ENCODE data around the gene ATP8B4.

The ATP8B4 gene

GRCh38 chr15:49855917-49856637 lies 263.0 kb downstream of the ATP8B4 start:
- H3K4me2 ChIP-seq (ENCODE audit: insufficient read depth, low read length): no peak overlapping the region
- no peak for TF ChIP-seq EZH2 (IDR thresholded peaks at IDR 0.05; ENCODE audit: borderline replicate concordance, low read depth, low read length, severe bottlenecking)
- DNase-seq (no peak), ATAC-seq (ENCODE audit: insufficient read depth, low read depth) (no peak)
- H3K27me3 ChIP-seq (ENCODE audit: insufficient read depth, low read length, poor library complexity): no peaks in the 10 kb centered on the region
- H4K20me1 ChIP-seq (ENCODE audit: insufficient read depth, low read length): no peaks in the 10 kb centered on the region
- no peaks in the 10 kb centered on the region for H3K9me3 ChIP-seq (ENCODE audit: insufficient read depth, low read length, severe bottlenecking)
- no peak overlapping the region for H2AFZ ChIP-seq (ENCODE audit: low read depth, low read length)
- H3K4me1 ChIP-seq (ENCODE audit: insufficient read depth, low read length): no peaks in the 10 kb centered on the region
- H3K9ac ChIP-seq (ENCODE audit: low read depth, low read length): no peak overlapping the region
- no peaks in the 10 kb centered on the region for H3K36me3 ChIP-seq (ENCODE audit: insufficient read depth, low read length)
- H3K4me3 ChIP-seq (ENCODE audit: low read depth in 1 of 2, low read length in 2 of 2): no peak overlapping the region
- H3K79me2 ChIP-seq (ENCODE audit: insufficient read depth, low read length): no peaks in the 10 kb centered on the region
- H3K27ac ChIP-seq (ENCODE audit: low read length): no peak overlapping the region

DNA sequence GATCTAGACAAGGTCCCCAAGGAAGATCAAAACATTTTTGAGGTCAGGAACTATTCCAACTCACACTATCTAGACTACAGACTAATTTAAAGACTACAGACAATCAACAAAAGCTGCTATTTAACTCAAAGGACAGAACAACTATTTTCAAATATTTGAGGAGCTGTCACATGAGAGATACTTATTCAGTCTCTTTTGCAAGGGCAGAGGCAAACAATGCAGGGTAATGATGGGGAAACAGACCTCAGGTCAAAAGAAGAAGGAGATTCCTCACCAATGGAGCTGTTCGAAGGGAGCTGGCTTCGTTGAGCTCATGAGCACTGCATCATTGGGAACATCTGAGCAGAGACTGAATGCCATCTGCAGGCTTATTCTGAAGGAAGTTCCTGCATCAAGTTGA lies 266.3 kb downstream of the ATP8B4 start:
- no peak overlapping the region for H3K27ac ChIP-seq (ENCODE audit: low read length)

DNA sequence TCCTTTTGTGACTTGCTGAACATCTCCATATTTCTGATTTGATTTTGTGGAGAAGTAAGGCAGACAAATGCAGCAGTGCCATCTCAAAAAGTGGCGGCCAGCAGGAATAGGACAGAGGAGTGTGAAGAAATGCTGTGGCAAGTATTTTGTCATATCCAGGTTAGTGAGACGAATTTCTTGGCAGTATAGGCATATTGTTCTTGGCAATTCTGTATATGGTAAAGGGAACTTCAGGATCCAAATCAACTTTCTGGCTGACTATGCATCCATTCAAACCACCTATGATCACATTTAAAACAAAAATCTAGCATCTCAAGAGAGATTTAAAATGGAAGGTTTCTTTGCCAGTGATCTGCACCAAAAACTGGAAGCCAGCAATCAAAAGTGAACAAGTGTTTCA lies 270.2 kb downstream of the ATP8B4 start:
- H3K4me1 ChIP-seq (ENCODE audit: insufficient read depth, low read length): no peaks in the 10 kb centered on the region
- H4K20me1 ChIP-seq (ENCODE audit: insufficient read depth, low read length): no peaks in the 10 kb centered on the region
- H3K79me2 ChIP-seq (ENCODE audit: insufficient read depth, low read length): no peaks in the 10 kb centered on the region
- H3K9me3 ChIP-seq (ENCODE audit: insufficient read depth, low read length, severe bottlenecking): no peaks in the 10 kb centered on the region
- no peak for ATAC-seq (ENCODE audit: insufficient read depth, low read depth)
- H3K9ac ChIP-seq (ENCODE audit: low read depth, low read length): no peak overlapping the region
- TF ChIP-seq, protein P1, sequence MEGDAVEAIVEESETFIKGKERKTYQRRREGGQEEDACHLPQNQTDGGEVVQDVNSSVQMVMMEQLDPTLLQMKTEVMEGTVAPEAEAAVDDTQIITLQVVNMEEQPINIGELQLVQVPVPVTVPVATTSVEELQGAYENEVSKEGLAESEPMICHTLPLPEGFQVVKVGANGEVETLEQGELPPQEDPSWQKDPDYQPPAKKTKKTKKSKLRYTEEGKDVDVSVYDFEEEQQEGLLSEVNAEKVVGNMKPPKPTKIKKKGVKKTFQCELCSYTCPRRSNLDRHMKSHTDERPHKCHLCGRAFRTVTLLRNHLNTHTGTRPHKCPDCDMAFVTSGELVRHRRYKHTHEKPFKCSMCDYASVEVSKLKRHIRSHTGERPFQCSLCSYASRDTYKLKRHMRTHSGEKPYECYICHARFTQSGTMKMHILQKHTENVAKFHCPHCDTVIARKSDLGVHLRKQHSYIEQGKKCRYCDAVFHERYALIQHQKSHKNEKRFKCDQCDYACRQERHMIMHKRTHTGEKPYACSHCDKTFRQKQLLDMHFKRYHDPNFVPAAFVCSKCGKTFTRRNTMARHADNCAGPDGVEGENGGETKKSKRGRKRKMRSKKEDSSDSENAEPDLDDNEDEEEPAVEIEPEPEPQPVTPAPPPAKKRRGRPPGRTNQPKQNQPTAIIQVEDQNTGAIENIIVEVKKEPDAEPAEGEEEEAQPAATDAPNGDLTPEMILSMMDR (IDR thresholded peaks at IDR 0.05; ENCODE audit: borderline replicate concordance, extremely low read depth, low read length, poor library complexity, severe bottlenecking): no peak
- TF ChIP-seq EZH2 (IDR thresholded peaks at IDR 0.05; ENCODE audit: borderline replicate concordance, low read depth, low read length, severe bottlenecking): no peak
- H3K4me2 ChIP-seq (ENCODE audit: insufficient read depth, low read length): no peak overlapping the region
- no peak overlapping the region for H2AFZ ChIP-seq (ENCODE audit: low read depth, low read length)
- no peak overlapping the region for H3K4me3 ChIP-seq (ENCODE audit: low read depth in 1 of 2, low read length in 2 of 2)
- no peaks in the 10 kb centered on the region for H3K36me3 ChIP-seq (ENCODE audit: insufficient read depth, low read length)
- no peak overlapping the region for H3K27ac ChIP-seq (ENCODE audit: low read length)
- no peak for DNase-seq
- no peaks in the 10 kb centered on the region for H3K27me3 ChIP-seq (ENCODE audit: insufficient read depth, low read length, poor library complexity)

More for the DNA sequence above, 266.3 kb downstream of the ATP8B4 start:
- H4K20me1 ChIP-seq (ENCODE audit: insufficient read depth, low read length): no peaks in the 10 kb centered on the region
- no peak overlapping the region for H3K9ac ChIP-seq (ENCODE audit: low read depth, low read length)
- no peaks in the 10 kb centered on the region for H3K36me3 ChIP-seq (ENCODE audit: insufficient read depth, low read length)
- no peaks in the 10 kb centered on the region for H3K9me3 ChIP-seq (ENCODE audit: insufficient read depth, low read length, severe bottlenecking)
- H3K4me2 ChIP-seq (ENCODE audit: insufficient read depth, low read length): no peak overlapping the region
- DNase-seq (no peak), ATAC-seq (ENCODE audit: insufficient read depth, low read depth) (no peak)
- H3K4me3 ChIP-seq (ENCODE audit: low read depth in 1 of 2, low read length in 2 of 2): no peak overlapping the region
- H3K79me2 ChIP-seq (ENCODE audit: insufficient read depth, low read length): no peaks in the 10 kb centered on the region
- no peak overlapping the region for H2AFZ ChIP-seq (ENCODE audit: low read depth, low read length)
- H3K4me1 ChIP-seq (ENCODE audit: insufficient read depth, low read length): no peaks in the 10 kb centered on the region
- TF ChIP-seq, protein P1 (IDR thresholded peaks at IDR 0.05; ENCODE audit: borderline replicate concordance, extremely low read depth, low read length, poor library complexity, severe bottlenecking): no peak
- no peak for TF ChIP-seq EZH2 (IDR thresholded peaks at IDR 0.05; ENCODE audit: borderline replicate concordance, low read depth, low read length, severe bottlenecking)
- H3K27me3 ChIP-seq (ENCODE audit: insufficient read depth, low read length, poor library complexity): no peaks in the 10 kb centered on the region

GRCh38 chr15:49848282-49848724 lies 270.7 kb downstream of the ATP8B4 start:
- DNase-seq: no peak
- no peaks in the 10 kb centered on the region for H3K79me2 ChIP-seq (ENCODE audit: insufficient read depth, low read length)
- no peak overlapping the region for H3K4me3 ChIP-seq (ENCODE audit: low read depth in 1 of 2, low read length in 2 of 2)
- no peaks in the 10 kb centered on the region for H3K27me3 ChIP-seq (ENCODE audit: insufficient read depth, low read length, poor library complexity)
- H3K9ac ChIP-seq (ENCODE audit: low read depth, low read length): no peak overlapping the region
- no peak overlapping the region for H3K4me2 ChIP-seq (ENCODE audit: insufficient read depth, low read length)
- TF ChIP-seq, protein P1 (IDR thresholded peaks at IDR 0.05; ENCODE audit: borderline replicate concordance, extremely low read depth, low read length, poor library complexity, severe bottlenecking): no peak
- TF ChIP-seq EZH2 (IDR thresholded peaks at IDR 0.05; ENCODE audit: borderline replicate concordance, low read depth, low read length, severe bottlenecking): no peak
- H3K4me1 ChIP-seq (ENCODE audit: insufficient read depth, low read length): no peaks in the 10 kb centered on the region
- H3K36me3 ChIP-seq (ENCODE audit: insufficient read depth, low read length): no peaks in the 10 kb centered on the region
- no peaks in the 10 kb centered on the region for H4K20me1 ChIP-seq (ENCODE audit: insufficient read depth, low read length)
- no peak for ATAC-seq (ENCODE audit: insufficient read depth, low read depth)
- no peaks in the 10 kb centered on the region for H3K9me3 ChIP-seq (ENCODE audit: insufficient read depth, low read length, severe bottlenecking)
- no peak overlapping the region for H3K27ac ChIP-seq (ENCODE audit: low read length)
- no peak overlapping the region for H2AFZ ChIP-seq (ENCODE audit: low read depth, low read length)

All from DND-41 (cell line).